Activated naive CD4-positive, alpha-beta T cell treated with anti-CD3 and anti-CD28 coated beads for 36 hours (primary cell): ENCODE results near the gene CYBC1. TPM values are rescaled to one million over a fixed set of nuclear protein-coding genes. Genes with fewer than 3 reads are reported as not detected.

Source experiments
- CTCF ChIA-PET: fragments of 350-600 bp; sonication (Branson Sonifier 250); formaldehyde crosslinking; loops from one replicate; lab custom pipeline; 2021; ENCODE audit warnings: antibody characterized with exemption; lab: Charles Lee
- DNase-seq: peaks from one replicate; pipeline ENCODE4 v3.0.0-alpha.2; 2020
- H3K27ac Mint-ChIP-seq: one replicate; pipeline ENCODE4 v1.8.0; 2021; ENCODE audit warnings: mild to moderate bottlenecking, mixed read lengths
- H3K27me3 Mint-ChIP-seq: one replicate; pipeline ENCODE4 v1.8.0; 2021; ENCODE audit warnings: low read depth, mixed read lengths
- H3K36me3 Mint-ChIP-seq: one replicate; pipeline ENCODE4 v1.8.0; 2021; ENCODE audit warnings: low read depth, mixed read lengths
- H3K4me1 Mint-ChIP-seq: one replicate; pipeline ENCODE4 v1.8.0; 2021; ENCODE audit warnings: low read depth, mixed read lengths
- H3K4me3 Mint-ChIP-seq: one replicate; pipeline ENCODE4 v1.8.0; 2021; ENCODE audit warnings: mild to moderate bottlenecking, moderate library complexity, mixed read lengths
- H3K9me3 Mint-ChIP-seq: one replicate; pipeline ENCODE4 v1.8.0; 2021; ENCODE audit warnings: mixed read lengths
- intact Hi-C: fragments of 100-400 bp; cut with micrococcal nuclease; formaldehyde crosslinking; loops from one replicate; pipeline ENCODE4 v1.15.1; 2023
- total RNA-seq, 2 experiments: library from RNA; stranded (reverse); gene quantifications; one replicate each; pipeline ENCODE4 v1.2.3, GENCODE V29; 2021

Gene CYBC1
- total RNA-seq, 2 experiments from 2014 or later = 292 to 294 TPM

DNA sequence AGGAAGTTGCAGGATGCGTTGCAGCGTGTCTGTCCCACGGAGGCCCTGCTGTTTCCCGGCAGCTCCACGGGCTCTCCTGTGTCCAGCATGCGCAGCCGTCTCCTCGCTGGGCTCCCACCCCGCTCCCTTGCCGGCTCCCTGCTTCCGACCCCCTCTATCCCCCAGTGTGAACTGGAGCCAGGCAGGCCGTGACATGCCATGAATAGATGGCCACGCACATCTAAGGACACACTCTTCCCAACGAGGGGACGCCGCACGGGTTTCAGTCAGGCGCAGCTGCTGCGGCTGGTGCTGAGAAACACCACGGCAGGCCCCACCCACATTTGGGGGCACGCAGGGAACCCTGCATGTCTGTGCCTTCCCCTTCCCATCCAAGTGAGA is 41.6 kb downstream of the CYBC1 start:
- intact Hi-C loops = no loop called here
- Mint-ChIP-seq H3K9me3 (no peaks in the 10 kb centered on the region), H3K27ac (no peak overlapping the region), H3K36me3 (peaks cover 12% of the 10 kb centered on the region), H3K4me3 (no peak overlapping the region), H3K27me3 (no peaks in the 10 kb centered on the region), H3K4me1 (no peaks in the 10 kb centered on the region)
- DNase-seq = no peak
- CTCF ChIA-PET = no interaction called here

GRCh38 chr17:82408288-82408937 is 42.1 kb downstream of the CYBC1 start:
- no peaks in the 10 kb centered on the region for H3K27me3 Mint-ChIP-seq
- CTCF ChIA-PET = no interaction called here
- H3K27ac Mint-ChIP-seq = no peak overlapping the region
- H3K9me3 Mint-ChIP-seq = no peaks in the 10 kb centered on the region
- no peak overlapping the region for H3K4me3 Mint-ChIP-seq
- peaks cover 15% of the 10 kb centered on the region for H3K36me3 Mint-ChIP-seq
- intact Hi-C loops = no loop called here
- no peaks in the 10 kb centered on the region for H3K4me1 Mint-ChIP-seq
- no peak for DNase-seq

DNA sequence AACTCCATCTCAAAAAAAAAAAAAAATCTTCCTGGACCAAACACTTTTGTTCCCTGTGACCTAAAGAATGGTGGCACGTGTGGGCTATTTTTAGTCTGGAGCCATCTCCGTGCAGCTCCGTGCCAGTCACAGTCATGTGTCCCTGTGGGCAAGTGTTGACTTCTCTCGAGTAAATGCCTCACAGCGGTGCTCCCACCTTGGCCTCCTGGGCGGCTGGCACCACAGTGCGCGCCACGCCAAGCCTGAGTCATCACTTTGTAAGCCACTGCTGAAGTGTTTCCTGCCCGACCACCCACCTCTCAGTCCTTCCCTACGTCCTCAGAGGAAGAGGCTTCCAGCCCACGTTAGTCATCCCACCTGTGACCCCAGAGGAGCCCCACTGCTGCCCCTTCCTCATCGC is 43.3 kb downstream of the CYBC1 start:
- H3K27me3 Mint-ChIP-seq = no peaks in the 10 kb centered on the region
- no peaks in the 10 kb centered on the region for H3K4me1 Mint-ChIP-seq
- H3K27ac Mint-ChIP-seq = no peak overlapping the region
- peaks cover 18% of the 10 kb centered on the region for H3K36me3 Mint-ChIP-seq
- CTCF ChIA-PET = interaction anchor here (1.0 to 1.6 kb wide), 2 partner anchors 11 to 57 kb away, joined by 3 read pairs; partner anchors contain the start of gene HEXD
- DNase-seq = no peak
- H3K9me3 Mint-ChIP-seq = no peaks in the 10 kb centered on the region
- H3K4me3 Mint-ChIP-seq = no peak overlapping the region
- intact Hi-C loops = no loop called here

DNA sequence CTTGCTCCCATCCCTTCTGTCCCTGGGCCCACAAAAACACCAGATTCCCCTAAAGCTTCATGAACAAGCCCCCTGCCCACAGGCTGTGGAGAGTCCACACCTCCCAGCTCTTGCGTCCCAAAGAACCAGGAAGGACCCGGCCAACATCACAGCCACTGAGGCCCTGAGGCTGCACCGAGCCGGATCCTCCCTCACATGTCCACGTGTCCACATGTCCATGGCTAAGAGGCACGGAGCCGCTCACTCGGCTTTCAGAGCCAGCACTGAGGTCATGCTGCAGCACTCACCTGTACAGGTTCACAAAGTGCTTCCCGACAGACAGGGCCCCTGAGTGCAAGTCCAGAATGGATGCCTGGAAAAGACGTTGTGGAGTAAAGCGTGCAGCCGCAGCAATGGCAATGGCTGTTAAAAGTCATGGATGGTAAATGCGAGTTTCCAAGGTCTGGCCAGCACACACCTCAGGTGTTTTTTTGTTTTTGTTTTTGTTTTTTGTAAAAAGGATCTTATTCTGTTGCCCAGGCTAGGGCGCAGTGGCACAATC is 44.4 kb downstream of the CYBC1 start:
- Mint-ChIP-seq H3K4me3 (no peak overlapping the region), H3K27me3 (no peaks in the 10 kb centered on the region), H3K36me3 (peaks cover 23% of the 10 kb centered on the region), H3K27ac (no peak overlapping the region), H3K9me3 (no peaks in the 10 kb centered on the region), H3K4me1 (peaks cover 7% of the 10 kb centered on the region)
- no peak for DNase-seq
- intact Hi-C loops = no loop called here
- CTCF ChIA-PET = interaction anchor here (1.6 kb wide), 1 partner anchor 56 kb away, joined by 3 read pairs; no protein-coding TSS in a partner anchor

GRCh38 chr17:82405051-82405450 is 45.5 kb downstream of the CYBC1 start:
- peaks cover 26% of the 10 kb centered on the region for H3K36me3 Mint-ChIP-seq
- H3K4me3 Mint-ChIP-seq = no peak overlapping the region
- no peaks in the 10 kb centered on the region for H3K27me3 Mint-ChIP-seq
- no peaks in the 10 kb centered on the region for H3K9me3 Mint-ChIP-seq
- no peak for DNase-seq
- no peak overlapping the region for H3K27ac Mint-ChIP-seq
- CTCF ChIA-PET = no interaction called here
- intact Hi-C loops = no loop called here
- peaks cover 13% of the 10 kb centered on the region for H3K4me1 Mint-ChIP-seq

GRCh38 chr17:82403662-82404660 is 46.6 kb downstream of the CYBC1 start:
- H3K27ac Mint-ChIP-seq = no peak overlapping the region
- H3K4me1 Mint-ChIP-seq = peaks cover 13% of the 10 kb centered on the region
- intact Hi-C loops = no loop called here
- no peak for DNase-seq
- H3K9me3 Mint-ChIP-seq = no peaks in the 10 kb centered on the region
- H3K27me3 Mint-ChIP-seq = no peaks in the 10 kb centered on the region
- CTCF ChIA-PET = no interaction called here
- no peak overlapping the region for H3K4me3 Mint-ChIP-seq
- peaks cover 23% of the 10 kb centered on the region for H3K36me3 Mint-ChIP-seq

GRCh38 chr17:82402865-82403264 is 47.7 kb downstream of the CYBC1 start:
- H3K27ac Mint-ChIP-seq = no peak overlapping the region
- H3K4me1 Mint-ChIP-seq = peaks cover 13% of the 10 kb centered on the region
- peaks cover 23% of the 10 kb centered on the region for H3K36me3 Mint-ChIP-seq
- no peaks in the 10 kb centered on the region for H3K27me3 Mint-ChIP-seq
- no peak overlapping the region for H3K4me3 Mint-ChIP-seq
- no peak for DNase-seq
- no peaks in the 10 kb centered on the region for H3K9me3 Mint-ChIP-seq
- CTCF ChIA-PET = interaction anchor here (0.6 kb wide), 1 partner anchor 52 kb away, joined by 3 read pairs; no protein-coding TSS in a partner anchor
- intact Hi-C loops = no loop called here

DNA sequence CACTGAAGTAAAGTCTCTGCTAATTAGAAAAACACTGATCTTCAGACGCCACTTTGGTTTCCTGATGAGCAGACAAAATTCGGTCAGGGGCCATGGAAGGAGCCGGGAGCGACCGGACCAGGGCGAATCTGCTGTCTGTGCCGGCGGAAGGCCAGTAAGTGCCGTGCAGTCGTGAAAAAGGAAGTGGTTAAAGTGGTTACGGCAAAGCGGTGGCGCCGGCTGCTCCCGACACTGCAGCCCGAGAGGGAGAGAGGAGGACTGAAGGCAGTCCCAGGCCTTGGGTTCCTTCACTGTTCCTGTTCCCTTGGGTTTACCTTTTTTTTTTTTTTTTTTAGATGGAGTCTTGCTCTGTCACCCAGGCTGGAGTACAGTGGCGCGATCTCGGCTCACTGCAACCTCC is 49.7 kb downstream of the CYBC1 start:
- no peaks in the 10 kb centered on the region for H3K27me3 Mint-ChIP-seq
- H3K4me3 Mint-ChIP-seq = peak overlapping the region; percentile 70
- intact Hi-C loops = no loop called here
- CTCF ChIA-PET = interaction anchor here (1.1 kb wide), 1 partner anchor 48 kb away, joined by 3 read pairs; no protein-coding TSS in a partner anchor
- peak; percentile 75 for DNase-seq
- no peaks in the 10 kb centered on the region for H3K9me3 Mint-ChIP-seq
- H3K27ac Mint-ChIP-seq = peak overlapping the region; percentile 43
- peaks cover 13% of the 10 kb centered on the region for H3K4me1 Mint-ChIP-seq
- H3K36me3 Mint-ChIP-seq = peaks cover 20% of the 10 kb centered on the region

DNA sequence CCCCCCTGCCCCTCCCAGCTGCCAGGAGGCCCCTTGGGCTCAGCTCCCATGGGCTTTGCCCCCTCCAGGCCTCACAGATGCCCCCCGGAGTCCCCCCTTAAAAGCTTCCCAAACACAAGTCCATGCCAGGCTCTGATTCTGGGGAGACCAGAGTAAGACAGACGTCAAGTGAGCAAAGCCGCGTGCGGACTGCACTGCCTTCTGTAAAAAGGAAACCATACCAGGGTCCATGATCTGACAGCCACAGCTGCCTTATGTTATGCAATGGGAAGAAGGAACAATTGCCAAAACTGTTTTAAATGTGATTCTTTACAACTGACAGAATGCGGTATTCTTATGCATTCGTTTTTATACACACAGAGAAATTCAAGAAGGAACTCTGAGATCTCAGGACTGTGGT is 50.3 kb downstream of the CYBC1 start:
- CTCF ChIA-PET = interaction anchor here (0.6 to 1.3 kb wide), 4 partner anchors 47 to 455 kb away, joined by 3 to 5 read pairs (median 3); no protein-coding TSS in a partner anchor
- Mint-ChIP-seq H3K9me3 (no peaks in the 10 kb centered on the region), H3K36me3 (peaks cover 19% of the 10 kb centered on the region), H3K27ac (no peak overlapping the region), H3K4me3 (no peak overlapping the region), H3K27me3 (no peaks in the 10 kb centered on the region), H3K4me1 (peaks cover 13% of the 10 kb centered on the region)
- no peak for DNase-seq
- intact Hi-C loops = no loop called here

- Mint-ChIP-seq H3K4me3 (no peak overlapping the region), H3K27ac (no peak overlapping the region), H3K36me3 (peaks cover 18% of the 10 kb centered on the region), H3K4me1 (peaks cover 13% of the 10 kb centered on the region), H3K9me3 (no peaks in the 10 kb centered on the region), H3K27me3 (no peaks in the 10 kb centered on the region)
- DNase-seq = no peak
- CTCF ChIA-PET = interaction anchor here (0.6 to 1.3 kb wide), 4 partner anchors 22 to 454 kb away, joined by 3 to 5 read pairs (median 3); no protein-coding TSS in a partner anchor
- intact Hi-C loops = no loop called here
Observed at GRCh38 chr17:82399601-82400101, 50.9 kb downstream of the CYBC1 start.

DNA sequence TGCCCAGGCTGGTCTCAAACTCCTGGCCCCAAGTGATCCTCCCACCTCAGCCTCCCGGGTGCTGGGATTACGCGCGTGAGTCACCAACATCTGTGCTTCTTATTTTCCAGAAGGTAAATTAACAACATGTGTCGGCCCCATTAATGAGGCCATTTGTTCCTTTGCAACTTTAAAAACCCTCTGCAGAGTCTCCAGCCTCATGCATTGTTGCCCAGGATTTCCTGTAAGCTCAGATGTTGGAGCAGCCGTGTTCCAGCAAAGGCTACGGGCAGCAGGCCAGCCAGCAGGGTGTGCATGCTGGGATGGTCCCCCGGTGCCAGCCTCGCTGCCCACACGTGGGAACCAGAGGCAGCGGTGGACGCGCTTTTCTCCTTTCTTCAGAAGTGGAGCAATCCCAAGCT is 51.5 kb downstream of the CYBC1 start:
- intact Hi-C loops = no loop called here
- CTCF ChIA-PET = interaction anchor here (0.6 kb wide), 1 partner anchor 21 kb away, joined by 3 read pairs; no protein-coding TSS in a partner anchor

More for the DNA sequence above, 51.5 kb downstream of the CYBC1 start:
- H3K27ac Mint-ChIP-seq = no peak overlapping the region
- H3K4me1 Mint-ChIP-seq = peaks cover 13% of the 10 kb centered on the region
- DNase-seq = no peak
- no peaks in the 10 kb centered on the region for H3K27me3 Mint-ChIP-seq
- H3K9me3 Mint-ChIP-seq = no peaks in the 10 kb centered on the region
- peaks cover 16% of the 10 kb centered on the region for H3K36me3 Mint-ChIP-seq
- no peak overlapping the region for H3K4me3 Mint-ChIP-seq
